PC-3 (cell line): ENCODE measurements around the gene POU4F3.

Experiments
- CTCF ChIP-seq: fragments of 300-600 bp; sonication (generic); conservative IDR thresholded peaks from 2 replicates; pipeline ENCODE4 v1.5.1; 2017; ENCODE audit warnings: antibody characterized with exemption, low read depth, mild to moderate bottlenecking, low read length
- EZH2 ChIP-seq: fragments of 300-600 bp; sonication (generic); IDR thresholded peaks from one replicate; pipeline ENCODE4 v1.6.1; 2017; ENCODE audit warnings: antibody characterized with exemption, mild to moderate bottlenecking, low read length; ENCODE audit not compliant: unreplicated experiment
- EZH2phosphoT487 ChIP-seq: fragments of 300-600 bp; sonication (generic); IDR thresholded peaks from 2 replicates; pipeline ENCODE4 v1.6.1; 2018; ENCODE audit warnings: mild to moderate bottlenecking, antibody characterized with exemption, low read length, borderline replicate concordance

GRCh38 chr5:146363161-146363874, 24.7 kb downstream of the POU4F3 start:
- TF ChIP-seq EZH2, result no peak
- no peak for TF ChIP-seq CTCF
- TF ChIP-seq EZH2phosphoT487, result no peak
